NB4 (cell line): ENCODE data around the gene JADE3.

ENCODE experiments used
- DNase-seq: peaks from one replicate; pipeline ENCODE4 v3.0.0; 2010; ENCODE audit warnings: low read depth
- H3K4me3 ChIP-seq: one replicate; pipeline ENCODE4 v1.5.1; 2011; ENCODE audit warnings: mild to moderate bottlenecking, low read depth, low read length, moderate library complexity
- CTCF ChIP-seq: IDR thresholded peaks from one replicate; pipeline ENCODE4 v1.5.1; 2012; ENCODE audit warnings: low read depth, low read length
- MYC ChIP-seq: IDR thresholded peaks from 2 replicates; pipeline ENCODE4 v1.6.1; 2011; ENCODE audit warnings: low read depth, low read length
- POLR2A ChIP-seq: IDR thresholded peaks from 2 replicates; pipeline ENCODE4 v1.6.1; 2011; ENCODE audit warnings: mild to moderate bottlenecking; ENCODE audit not compliant: insufficient read length; ENCODE audit errors: extremely low read depth
- TF ChIP-seq, protein P1 (sequence below): IDR thresholded peaks from 2 replicates; pipeline ENCODE4 v1.6.1; 2011; ENCODE audit warnings: low read depth, low read length

The JADE3 gene

DNA sequence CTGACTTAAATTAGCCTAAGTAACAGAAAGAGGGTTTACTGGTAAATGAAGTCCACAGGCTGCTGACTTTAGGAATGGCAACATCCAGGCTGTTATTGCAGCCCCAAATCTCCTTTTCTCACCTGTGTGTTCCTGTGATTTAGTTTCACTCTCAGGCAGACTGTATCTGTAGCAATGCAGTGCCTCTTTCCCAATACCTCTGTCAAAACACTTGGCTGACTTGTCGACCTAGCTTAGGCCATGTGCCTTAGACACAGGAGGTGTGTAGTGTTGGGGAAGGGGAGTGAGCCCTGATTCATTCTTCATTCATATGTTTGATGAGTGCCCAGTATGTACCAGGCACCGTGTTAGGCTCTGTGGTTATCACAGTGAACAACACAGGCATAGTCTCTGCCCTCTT lies 46.9 kb downstream of the JADE3 start:
- H3K4me3 ChIP-seq, result no peak overlapping the region
- TF ChIP-seq, protein P1, sequence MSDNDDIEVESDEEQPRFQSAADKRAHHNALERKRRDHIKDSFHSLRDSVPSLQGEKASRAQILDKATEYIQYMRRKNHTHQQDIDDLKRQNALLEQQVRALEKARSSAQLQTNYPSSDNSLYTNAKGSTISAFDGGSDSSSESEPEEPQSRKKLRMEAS, result no peak
- TF ChIP-seq CTCF (no peak), POLR2A (no peak), MYC (no peak)
- DNase-seq, result no peak

- no peak for TF ChIP-seq MYC
- TF ChIP-seq POLR2A, result no peak
- TF ChIP-seq CTCF, result no peak
- TF ChIP-seq, protein P1, result no peak
- no peak for DNase-seq
- no peak overlapping the region for H3K4me3 ChIP-seq
Measured at GRCh38 chrX:46959985-46960700, 47.9 kb downstream of the JADE3 start.

GRCh38 chrX:46961097-46961496 lies 48.9 kb downstream of the JADE3 start:
- no peak for DNase-seq
- TF ChIP-seq MYC (no peak), CTCF (no peak), POLR2A (no peak)
- TF ChIP-seq, protein P1, result no peak
- H3K4me3 ChIP-seq, result no peak overlapping the region

GRCh38 chrX:46961574-46962283 lies 49.5 kb downstream of the JADE3 start:
- TF ChIP-seq CTCF (no peak), MYC (no peak)
- TF ChIP-seq, protein P1, result no peak
- H3K4me3 ChIP-seq, result no peak overlapping the region
- DNase-seq, result no peak

DNA sequence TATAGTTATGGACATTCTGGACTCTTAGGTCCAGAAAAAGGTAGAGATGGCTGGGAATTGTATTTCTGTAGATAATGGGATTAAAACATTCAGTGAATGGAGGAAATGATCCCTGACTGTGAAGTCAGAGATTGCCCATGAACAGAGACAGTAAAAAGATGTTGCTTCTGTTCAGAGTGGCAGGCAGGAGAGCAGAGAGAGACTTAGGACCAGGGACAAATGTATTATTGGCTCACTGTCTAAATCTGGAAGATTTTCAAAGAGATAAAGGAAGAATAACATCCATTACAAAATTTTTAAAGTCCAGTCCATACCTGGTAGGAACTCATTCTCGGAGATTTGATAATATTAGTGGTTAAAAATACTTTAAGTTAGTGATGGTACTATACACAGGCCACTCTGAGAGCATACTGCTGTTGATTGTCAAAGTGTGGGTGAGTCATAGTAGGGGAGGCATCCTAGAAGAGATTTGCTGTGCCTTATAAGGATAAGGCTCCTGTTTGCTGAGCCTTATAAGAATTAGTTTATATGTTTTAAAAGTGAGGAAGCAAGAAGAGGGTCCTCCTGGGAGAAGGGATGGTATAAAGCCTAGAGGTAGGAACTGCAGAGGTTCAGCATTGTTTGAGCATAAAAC lies 53.0 kb downstream of the JADE3 start:
- TF ChIP-seq POLR2A (no peak), MYC (no peak), CTCF (no peak)
- TF ChIP-seq, protein P1, result no peak
- H3K4me3 ChIP-seq, result no peak overlapping the region
- no peak for DNase-seq
